GM12878 (cell line): ENCODE measurements around the gene ENPP6. TPM values are rescaled to one million over a fixed set of nuclear protein-coding genes. Genes with fewer than 3 reads are reported as not detected.

ENCODE experiments used
- ATAC-seq: fragments of 200-7000 bp; cut with Tn5 transposase; 3 replicates; pipeline ENCODE4 v1.9.1; 2020; ENCODE audit warnings: mild to moderate bottlenecking, moderate library complexity
- BruUV-seq: library from RNA; stranded (reverse); fragments of 400-500 nt; replicated peaks from 2 replicates; lab custom pipeline; 2021; lab: Mats Ljungman, UMichigan
- CTCF ChIA-PET: fragments of 300-600 bp; sonication (Branson Sonifier 250); formaldehyde crosslinking; extraction: SDS; loops from one replicate; lab custom pipeline; 2021; ENCODE audit warnings: inconsistent platforms; lab: Yijun Ruan, JAX
- POLR2A ChIA-PET: fragments of 350-600 bp; formaldehyde crosslinking; extraction: SDS; loops from one replicate; lab custom pipeline; 2021; ENCODE audit warnings: inconsistent platforms; lab: Charles Lee
- RAD21 ChIA-PET: fragments of 300-600 bp; sonication (Branson Sonifier 250); formaldehyde crosslinking; loops from one replicate; lab custom pipeline; 2023; ENCODE audit warnings: antibody characterized with exemption; ENCODE audit not compliant: unreplicated experiment; lab: Charles Lee
- SMC1A ChIA-PET: fragments of 300-600 bp; sonication (Branson Sonifier 250); formaldehyde crosslinking; loops from one replicate; lab custom pipeline; 2023; ENCODE audit not compliant: unreplicated experiment, uncharacterized antibody; lab: Charles Lee
- DNase-seq: peaks from one replicate; pipeline ENCODE4 v3.0.0-alpha.2; 2011; ENCODE audit warnings: low read depth, low spot score
- FAIRE-seq: peaks from 3 replicates; lab custom pipeline; 2011; peaks lifted over from hg19 to GRCh38; lab: Jason Lieb, UNC
- H2AFZ ChIP-seq: 2 replicates; pipeline ENCODE4 v1.6.0; 2011; ENCODE audit warnings: low read depth, low read length, control low read depth; ENCODE audit not compliant: control insufficient read depth
- H3K27ac ChIP-seq: 2 replicates; pipeline ENCODE4 v1.5.1; 2011; ENCODE audit warnings: control low read depth; ENCODE audit not compliant: control insufficient read depth, insufficient read depth
- H3K27me3 ChIP-seq, 2 experiments: replicated peaks in 1 of 2; 2 replicates each; pipeline versions ENCODE4 v1.6.0 to v1.6.1; 2011; ENCODE audit warnings: low read length in 1 of 2; ENCODE audit not compliant: control insufficient read depth in 2 of 2, insufficient read depth in 2 of 2
- H3K36me3 ChIP-seq, 2 experiments: 2 replicates each; pipeline ENCODE4 v1.5.1; 2011; ENCODE audit warnings: low read length in 1 of 2; ENCODE audit not compliant: control insufficient read depth in 2 of 2, insufficient read depth in 2 of 2
- H3K4me1 ChIP-seq: 2 replicates; pipeline ENCODE4 v1.6.1; 2011; ENCODE audit warnings: mild to moderate bottlenecking, low read length, moderate library complexity, mixed read lengths; ENCODE audit not compliant: control insufficient read depth, insufficient read depth
- H3K4me2 ChIP-seq: 2 replicates; pipeline ENCODE4 v1.6.0; 2011; ENCODE audit warnings: control low read depth; ENCODE audit not compliant: control insufficient read depth, insufficient read depth
- H3K4me3 ChIP-seq: fragments of 200-600 bp; sonication (generic); 2 replicates; pipeline ENCODE4 v1.5.1; 2016
- H3K79me2 ChIP-seq: 2 replicates; pipeline ENCODE4 v1.6.0; 2011; ENCODE audit warnings: low read length; ENCODE audit not compliant: control insufficient read depth, insufficient read depth
- H3K9ac ChIP-seq: 2 replicates; pipeline ENCODE4 v1.8.0; 2011; ENCODE audit warnings: low read length, control low read depth, mixed read lengths; ENCODE audit not compliant: control insufficient read depth, insufficient read depth
- H3K9me3 ChIP-seq: replicated peaks from 3 replicates; pipeline ENCODE4 v1.5.1; 2011; ENCODE audit warnings: mild to moderate bottlenecking, low read length; ENCODE audit not compliant: control insufficient read depth, insufficient read depth
- H4K20me1 ChIP-seq: 2 replicates; pipeline ENCODE4 v1.6.0; 2011; ENCODE audit not compliant: control insufficient read depth, insufficient read depth
- ATF2 ChIP-seq: IDR thresholded peaks from 2 replicates; pipeline ENCODE4 v1.6.1; 2012; ENCODE audit warnings: low read length, inconsistent platforms
- CTCF ChIP-seq, 3 experiments: IDR thresholded peaks in 2 of 3; conservative IDR thresholded peaks in 1 of 3; 2 replicates each; pipeline ENCODE4 v1.5.1; 2011; ENCODE audit warnings: low read depth in 3 of 3, low read length in 3 of 3, mild to moderate bottlenecking in 3 of 3, control low read depth in 2 of 3, moderate library complexity in 2 of 3, inconsistent platforms in 1 of 3, mixed read lengths in 1 of 3; ENCODE audit not compliant: control insufficient read depth in 2 of 3, insufficient read depth in 1 of 3; ENCODE audit errors: extremely low read depth in 1 of 3
- MAX ChIP-seq: IDR thresholded peaks from 2 replicates; pipeline ENCODE4 v1.6.1; 2012; ENCODE audit warnings: low read depth, low read length, improper control_type of control experiment
- MXI1 ChIP-seq: fragments of 150-350 bp; IDR thresholded peaks from 2 replicates; pipeline ENCODE4 v1.6.1; 2011; ENCODE audit warnings: low read depth, mild to moderate bottlenecking, inconsistent platforms, low read length, improper control_type of control experiment
- MYC ChIP-seq: IDR thresholded peaks from 2 replicates; pipeline ENCODE4 v1.6.1; 2011; ENCODE audit warnings: mild to moderate bottlenecking, low read length, moderate library complexity, inconsistent platforms; ENCODE audit not compliant: insufficient read depth, insufficient replicate concordance, insufficient read length, severe bottlenecking
- NRF1 ChIP-seq: conservative IDR thresholded peaks from 2 replicates; pipeline ENCODE4 v1.6.1; 2011; ENCODE audit warnings: mild to moderate bottlenecking, low read depth, low read length, improper control_type of control experiment
- PKNOX1 ChIP-seq: fragments of 450-650 bp; IDR thresholded peaks from 2 replicates; pipeline ENCODE4 v1.6.1; 2016; ENCODE audit warnings: mild to moderate bottlenecking
- RAD21 ChIP-seq: IDR thresholded peaks from 2 replicates; pipeline ENCODE4 v1.6.1; 2011; ENCODE audit warnings: mild to moderate bottlenecking, low read depth, low read length, moderate library complexity; ENCODE audit not compliant: insufficient read depth
- RUNX3 ChIP-seq: IDR thresholded peaks from 2 replicates; pipeline ENCODE4 v1.6.1; 2012; ENCODE audit warnings: low read length, inconsistent platforms
- ZBTB40 ChIP-seq: fragments of 450-650 bp; IDR thresholded peaks from 2 replicates; pipeline ENCODE4 v1.6.1; 2016; ENCODE audit warnings: mild to moderate bottlenecking, moderate library complexity, borderline replicate concordance
- ZNF24 ChIP-seq: fragments of 450-650 bp; IDR thresholded peaks from 2 replicates; pipeline ENCODE4 v1.6.1; 2017; ENCODE audit warnings: antibody characterized with exemption, mild to moderate bottlenecking
- WGBS: methylation state at CpG from one replicate; pipeline ENCODE4 v1.1.6; 2016; ENCODE audit warnings: low lambda C conversion rate; ENCODE audit not compliant: insufficient replicate concordance, insufficient coverage; ENCODE audit errors: missing lambda C conversion rate; 5-methylcytosine and 5-hydroxymethylcytosine counted together
- in situ Hi-C: fragments of 300-500 bp; cut with MboI; formaldehyde crosslinking; loops from 9 replicates; pipeline ENCODE4 v1.14.3; 2018; ENCODE audit warnings: mixed read lengths
- intact Hi-C: fragments of 100-400 bp; cut with micrococcal nuclease; formaldehyde crosslinking; loops from one replicate; pipeline ENCODE4 v1.14.2; 2022; ENCODE audit not compliant: unreplicated experiment
- polyA plus RNA-seq, 11 experiments: library from polyadenylated mRNA; depleted of rRNA in 4 of 11; unstranded in 6 of 11; stranded (reverse) in 5 of 11; fragments of >200 nt; fragmentation: Nextera tagmentation in 4 of 11; fragmentation: Illumina TruSeq in 1 of 11; extraction: Ambion mirVana in 4 of 11; extraction: Trizol in 1 of 11; gene quantifications; 1 replicate in 1 of 11; 2 replicates in 10 of 11; pipeline versions ENCODE4 v1.2.1 to v1.2.3, GENCODE V29; 2011 to 2016; ENCODE audit warnings: inconsistent platforms in 2 of 11, missing spikeins in 2 of 11, low read depth in 1 of 11
- total RNA-seq, 4 experiments: library from RNA; depleted of rRNA in 3 of 4; stranded (reverse); fragments of >200 nt in 3 of 4; fragmentation: Illumina TruSeq in 1 of 4; extraction: Trizol in 1 of 4; gene quantifications; 2 replicates each; pipeline versions ENCODE4 v1.2.1 to v1.2.3, GENCODE V29; 2013 to 2021

ENPP6 gene
- total and polyA plus RNA-seq, 10 of the 15 experiments (the other 5 are each of a cell fraction or from before 2014, with no cell fraction given): 0.04 to 1.0 (median 0.44) TPM; not detected in 1

- Histone ChIP-seq H3K4me1 (no peaks in the 10 kb centered on the region), H3K27ac (no peak overlapping the region), H3K9me3 (no peaks in the 10 kb centered on the region), H3K27me3 (no peaks in the 10 kb centered on the region; a peak in 2 of 4 replicates), H3K79me2 (no peaks in the 10 kb centered on the region), H3K4me3 (no peak overlapping the region), H4K20me1 (no peaks in the 10 kb centered on the region), H3K36me3 (no peaks in the 10 kb centered on the region), H3K4me2 (no peak overlapping the region), H2AFZ (no peak overlapping the region), H3K9ac (no peak overlapping the region)
- ChIA-PET RAD21 (no interaction called here), POLR2A (no interaction called here), SMC1A (no interaction called here), CTCF (no interaction called here)
- in situ Hi-C loops (no loop called here), intact Hi-C loops (no loop called here)
- ATAC-seq (no peak), FAIRE-seq (no peak), DNase-seq (no peak)
- 37% methylated on average over 5 of the region's 5 CpGs for WGBS
- TF ChIP-seq MYC (no peak), MAX (no peak), ZBTB40 (no peak), RAD21 (no peak), NRF1 (no peak), ZNF24 (no peak), MXI1 (no peak), ATF2 (no peak), PKNOX1 (no peak), RUNX3 (no peak), CTCF (IDR thresholded peaks at IDR 0.05 in 2 of 3, conservative IDR thresholded peaks at IDR 0.05 in 1 of 3; ENCODE audit: control insufficient read depth in 2 of 3, extremely low read depth in 1 of 3, insufficient read depth in 1 of 3, low read depth in 3 of 3, low read length in 3 of 3) (no peak)
- no TSS peak for BruUV-seq
Measured at GRCh38 chr4:184198190-184198589, 19.5 kb downstream of the ENPP6 start.
